ENCODE measurements around the gene DNAH2. TPM values are rescaled to one million over a fixed set of nuclear protein-coding genes. Genes with fewer than 3 reads are reported as not detected.
A peak's percentile ranks its signal among the peaks of the same experiment; 100 is the strongest.

The DNAH2 gene
- total and polyA plus RNA-seq, 2 of the 8 experiments (the other 6 are each of a cell fraction or from before 2014, with no cell fraction given), result 0.13 to 0.18 TPM

GRCh38 chr17:7794075-7794663 lies 76.6 kb downstream of the DNAH2 start:
- Histone ChIP-seq H3K9me3 (ENCODE audit: insufficient read depth in 2 of 2, low read depth in 1 of 2, low read length in 1 of 2) (no peaks in the 10 kb centered on the region), H3K36me3 (ENCODE audit: control insufficient read depth in 2 of 4, insufficient read depth in 4 of 4, low read length in 3 of 4) (no peaks in the 10 kb centered on the region), H3K4me3 (ENCODE audit: extremely low read depth in 1 of 4, insufficient read depth in 2 of 4, low read depth in 3 of 4, low read length in 4 of 4) (no peak overlapping the region), H4K5ac (ENCODE audit: insufficient read length, low read depth, low read length) (no peak overlapping the region), H3K4me1 (replicated peaks in 1 of 4; ENCODE audit: control insufficient read depth in 3 of 4, insufficient read depth in 4 of 4, low read length in 3 of 4) (peaks cover 0 to 5% (median 0%) of the 10 kb centered on the region in 4 experiments; a peak in 1 of 7 replicates), H2AFZ (ENCODE audit: low read length) (peak overlapping the region; percentile 92), H2BK12ac (ENCODE audit: low read depth, low read length) (peak overlapping the region; percentile 62; the same call in 1 of the 2 replicates), H2BK120ac (replicated peaks; ENCODE audit: low read depth, low read length) (no peak overlapping the region), H3K18ac (ENCODE audit: extremely low read depth, low read length) (0 out of 2 replicates have a peak overlapping the region, but pooled peaks have one; percentile 38), H3K14ac (ENCODE audit: insufficient read length) (no peak overlapping the region), H3K79me2 (ENCODE audit: control insufficient read depth in 1 of 2, insufficient read depth in 2 of 2, low read length in 2 of 2) (no peaks in the 10 kb centered on the region), H3K23me2 (ENCODE audit: low read depth, low read length) (no peaks in the 10 kb centered on the region), H2BK20ac (ENCODE audit: low read length) (no peak overlapping the region), H4K20me1 (replicated peaks in 1 of 2; ENCODE audit: control insufficient read depth in 1 of 2, insufficient read depth in 2 of 2, low read length in 2 of 2) (no peaks in the 10 kb centered on the region), H2BK5ac (ENCODE audit: low read depth, low read length) (no peak overlapping the region), H4K91ac (replicated peaks; ENCODE audit: insufficient read length, low read length) (no peak overlapping the region), H4K8ac (ENCODE audit: extremely low read depth, insufficient read depth, low read length) (0 out of 2 replicates have a peak overlapping the region, but pooled peaks have one; percentile 45), H3K27me3 (replicated peaks in 1 of 4; ENCODE audit: control insufficient read depth in 3 of 4, extremely low read depth in 1 of 4, insufficient read depth in 3 of 4, low read length in 3 of 4) (peaks cover 0 to 4% (median under 1%) of the 10 kb centered on the region in 4 experiments; a peak in 1 of 7 replicates), H3K23ac (ENCODE audit: insufficient read length) (no peak overlapping the region), H3K4ac (replicated peaks; ENCODE audit: insufficient read length, low read depth, low read length) (no peak overlapping the region), H3K4me2 (ENCODE audit: insufficient read depth in 1 of 2, low read depth in 2 of 2, low read length in 2 of 2) (no peak overlapping the region), H3K56ac (replicated peaks; ENCODE audit: insufficient read length, low read depth, low read length) (no peak overlapping the region), H2BK15ac (ENCODE audit: low read length) (no peak overlapping the region), H3K79me1 (ENCODE audit: low read depth, low read length) (no peaks in the 10 kb centered on the region), H3K9ac (replicated peaks in 1 of 4; ENCODE audit: extremely low read depth in 1 of 4, low read depth in 3 of 4, low read length in 3 of 4) (no peak overlapping the region), H2AK5ac (ENCODE audit: low read depth, low read length) (no peak overlapping the region), H3K27ac (ENCODE audit: low read depth, low read length) (no peak overlapping the region)
- CTCF ChIA-PET (ENCODE audit: partially characterized antibody), result interaction anchor here (1.0 to 1.8 kb wide), 2 partner anchors 23 to 51 kb away, joined by 3 read pairs; no protein-coding TSS in a partner anchor
- WGBS, 2 experiments (ENCODE audit: extremely low coverage in 1 of 2, insufficient coverage in 1 of 2, insufficient read length in 1 of 2, insufficient replicate concordance in 2 of 2, low coverage in 1 of 2, low lambda C conversion rate in 2 of 2, missing lambda C conversion rate in 1 of 2), result 83% methylated on average over 17 of the region's 19 CpGs; no CpG with 5 or more reads in 1 of the 2 experiments
- POLR2A ChIA-PET (ENCODE audit: partially characterized antibody), result interaction anchor here (0.7 kb wide), 1 partner anchor 164 kb away, joined by 4 read pairs; no protein-coding TSS in a partner anchor
- FAIRE-seq (no peak), DNase-seq (ENCODE audit: low read depth in 1 of 2, low spot score in 2 of 2) (no peak)
- TF ChIP-seq TAF1 (IDR thresholded peaks at IDR 0.05; ENCODE audit: low read depth, low read length), result no peak
- TF ChIP-seq RAD21 (IDR thresholded peaks at IDR 0.05 in 1 of 2, conservative IDR thresholded peaks at IDR 0.05 in 1 of 2; ENCODE audit: low read depth in 2 of 2, low read length in 2 of 2), result no peak
